OCI-LY7 (cell line): Measurements from ENCODE around the gene LRRC74B.

Experiments used
- CTCF ChIP-seq: fragments of 200-600 bp; sonication (generic); conservative IDR thresholded peaks from 2 replicates; pipeline ENCODE4 v1.5.1; 2014; ENCODE audit warnings: mild to moderate bottlenecking, antibody characterized with exemption, low read length, moderate library complexity, mixed read lengths
- EZH2phosphoT487 ChIP-seq: fragments of 200-600 bp; sonication (generic); IDR thresholded peaks from 2 replicates; pipeline ENCODE4 v1.6.1; 2018; ENCODE audit warnings: low read depth, borderline replicate concordance, mild to moderate bottlenecking, mixed run types, antibody characterized with exemption, low read length, moderate library complexity, mixed read lengths

- TF ChIP-seq CTCF (peak; percentile 78), EZH2phosphoT487 (no peak)
These were observed 24.8 kb upstream of the LRRC74B start for GRCh38 chr22:21020802-21021429.
